NCI-H2107 (cell line): Measurements from ENCODE around the gene USP20.

Source experiments
- DNase-seq: peaks from one replicate; lab custom pipeline; 2025; lab: John Stamatoyannopoulos, UW

The USP20 gene

GRCh38 chr9:129823935-129824601 lies 11.2 kb upstream of the USP20 start, which contains the start of gene TOR1A:
TOR1A (minus strand) TSS chr9:129824136; CDS start chr9:129824085, 51 bp downstream.
- peak; percentile 88 for DNase-seq

GRCh38 chr9:129826344-129826743 lies 8.9 kb upstream of the USP20 start:
- no peak for DNase-seq

- DNase-seq = no peak
Measured at GRCh38 chr9:129826759-129827158, 8.5 kb upstream of the USP20 start.

GRCh38 chr9:129828051-129828450 lies 7.2 kb upstream of the USP20 start:
- no peak for DNase-seq

- no peak for DNase-seq
Measured at GRCh38 chr9:129828969-129829368, 6.3 kb upstream of the USP20 start.

GRCh38 chr9:129832982-129833381 lies 2.3 kb upstream of the USP20 start:
- no peak for DNase-seq

GRCh38 chr9:129834489-129835127 lies 650 bp upstream of the USP20 start:
- DNase-seq = no peak

- no peak for DNase-seq
Measured at GRCh38 chr9:129835860-129836223, 584 bp downstream of the USP20 start.

GRCh38 chr9:129836311-129837007 lies 1.2 kb downstream of the USP20 start:
- no peak for DNase-seq

GRCh38 chr9:129838707-129839259 lies 3.5 kb downstream of the USP20 start:
- DNase-seq = no peak

GRCh38 chr9:129839324-129840023 lies 4.2 kb downstream of the USP20 start:
- DNase-seq = no peak

- peak; percentile 42 for DNase-seq
Measured at GRCh38 chr9:129840034-129840433, 4.8 kb downstream of the USP20 start.

GRCh38 chr9:129841071-129841470 lies 5.8 kb downstream of the USP20 start:
- DNase-seq = no peak

- DNase-seq = no peak
Measured at GRCh38 chr9:129845373-129845772, 10.1 kb downstream of the USP20 start.

- no peak for DNase-seq
Measured at GRCh38 chr9:129848712-129849441, 13.6 kb downstream of the USP20 start.

- DNase-seq = no peak
Measured at GRCh38 chr9:129849901-129850300, 14.6 kb downstream of the USP20 start.

GRCh38 chr9:129850821-129851550 lies 15.7 kb downstream of the USP20 start:
- DNase-seq = no peak

- no peak for DNase-seq
Measured at GRCh38 chr9:129851821-129852220, 16.6 kb downstream of the USP20 start.

GRCh38 chr9:129852579-129852978 lies 17.3 kb downstream of the USP20 start:
- DNase-seq = no peak

- DNase-seq = peak; percentile 22
Measured at GRCh38 chr9:129853614-129854013, 18.4 kb downstream of the USP20 start.

GRCh38 chr9:129854588-129855110 lies 19.4 kb downstream of the USP20 start:
- DNase-seq = no peak
